GM12872 (cell line): ENCODE data around the gene MYO10.

Source experiments
- CTCF ChIP-seq: IDR thresholded peaks from 3 replicates; pipeline ENCODE4 v1.5.1; 2011; ENCODE audit warnings: low read depth, mild to moderate bottlenecking, low read length, moderate library complexity; ENCODE audit not compliant: insufficient read depth

MYO10 gene

GRCh38 chr5:16902846-16903245 lies 33.2 kb downstream of the MYO10 start:
- no peak for TF ChIP-seq CTCF

GRCh38 chr5:16901021-16901644 lies 35.0 kb downstream of the MYO10 start:
- TF ChIP-seq CTCF: no peak

GRCh38 chr5:16899171-16899570 lies 36.9 kb downstream of the MYO10 start:
- no peak for TF ChIP-seq CTCF

- TF ChIP-seq CTCF: no peak
Observed at GRCh38 chr5:16897800-16898199, 38.3 kb downstream of the MYO10 start.

- no peak for TF ChIP-seq CTCF
Observed at GRCh38 chr5:16897284-16897704, 38.8 kb downstream of the MYO10 start.

GRCh38 chr5:16896767-16897166 lies 39.3 kb downstream of the MYO10 start:
- TF ChIP-seq CTCF: no peak

GRCh38 chr5:16894236-16895057 lies 41.6 kb downstream of the MYO10 start:
- no peak for TF ChIP-seq CTCF
